NB4 (cell line): ENCODE results near the gene HDGFL2.
A peak's percentile ranks its signal among the peaks of the same experiment; 100 is the strongest.

ENCODE experiments used
- DNase-seq: peaks from one replicate; pipeline ENCODE4 v3.0.0; 2010; ENCODE audit warnings: low read depth
- H3K4me3 ChIP-seq: one replicate; pipeline ENCODE4 v1.5.1; 2011; ENCODE audit warnings: mild to moderate bottlenecking, low read depth, low read length, moderate library complexity
- CTCF ChIP-seq: IDR thresholded peaks from one replicate; pipeline ENCODE4 v1.5.1; 2012; ENCODE audit warnings: low read depth, low read length
- MYC ChIP-seq: IDR thresholded peaks from 2 replicates; pipeline ENCODE4 v1.6.1; 2011; ENCODE audit warnings: low read depth, low read length
- POLR2A ChIP-seq: IDR thresholded peaks from 2 replicates; pipeline ENCODE4 v1.6.1; 2011; ENCODE audit warnings: mild to moderate bottlenecking; ENCODE audit not compliant: insufficient read length; ENCODE audit errors: extremely low read depth
- TF ChIP-seq, protein P1 (sequence below): IDR thresholded peaks from 2 replicates; pipeline ENCODE4 v1.6.1; 2011; ENCODE audit warnings: low read depth, low read length

Gene HDGFL2

GRCh38 chr19:4504891-4505569, 32.9 kb downstream of the HDGFL2 start:
- TF ChIP-seq CTCF (no peak), POLR2A (no peak)
- TF ChIP-seq, protein P1, sequence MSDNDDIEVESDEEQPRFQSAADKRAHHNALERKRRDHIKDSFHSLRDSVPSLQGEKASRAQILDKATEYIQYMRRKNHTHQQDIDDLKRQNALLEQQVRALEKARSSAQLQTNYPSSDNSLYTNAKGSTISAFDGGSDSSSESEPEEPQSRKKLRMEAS, result no peak
- peak; percentile 48 for DNase-seq
- H3K4me3 ChIP-seq, result no peak overlapping the region

DNA sequence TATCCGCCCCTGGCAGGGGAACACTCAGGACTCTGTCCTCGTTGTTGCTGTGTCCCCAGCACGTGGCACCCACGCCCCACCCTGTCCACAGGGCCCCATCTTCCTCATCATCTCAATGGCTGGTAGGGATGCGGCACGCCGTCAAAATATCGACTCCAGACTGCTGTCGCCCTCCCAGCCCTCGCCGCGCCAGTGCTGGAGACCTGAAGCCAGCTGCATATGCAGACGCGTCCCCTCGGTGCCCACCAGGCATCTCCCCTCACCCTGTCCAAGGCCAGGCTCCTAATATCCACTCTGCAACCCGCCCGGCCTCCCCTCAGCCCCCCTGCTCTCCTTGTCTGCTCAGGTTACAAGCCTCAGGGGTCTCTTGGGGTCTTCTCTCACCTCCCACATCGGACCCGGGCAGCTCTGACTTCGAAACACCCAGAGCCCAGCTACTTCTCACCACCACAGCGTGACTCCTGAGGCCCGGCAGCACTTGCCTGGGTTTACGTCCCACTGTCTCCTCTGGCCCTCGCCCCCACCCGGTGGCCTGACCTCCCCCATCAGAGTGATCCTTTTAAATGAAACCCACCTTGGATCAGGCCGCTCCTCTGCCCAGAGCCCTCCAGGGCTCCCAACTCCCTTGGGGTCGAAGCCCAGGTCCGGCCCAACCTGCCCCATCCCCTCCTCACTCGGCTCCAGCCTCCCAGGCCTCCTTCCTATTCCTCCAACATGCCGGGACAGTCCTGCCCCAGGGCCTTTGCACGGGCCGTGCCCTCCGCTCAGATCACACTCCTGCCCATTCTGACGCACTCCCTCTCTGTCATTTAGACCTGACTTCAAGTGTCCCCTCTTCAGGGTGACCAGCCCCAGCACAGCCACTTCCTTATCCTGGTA, 33.7 kb downstream of the HDGFL2 start:
- TF ChIP-seq MYC (no peak), POLR2A (no peak), CTCF (no peak)
- TF ChIP-seq, protein P1, result no peak
- no peak overlapping the region for H3K4me3 ChIP-seq
- no peak for DNase-seq

GRCh38 chr19:4506449-4507149, 34.5 kb downstream of the HDGFL2 start:
- no peak overlapping the region for H3K4me3 ChIP-seq
- peak; percentile 73 for DNase-seq
- TF ChIP-seq POLR2A (no peak), MYC (no peak), CTCF (no peak)
- TF ChIP-seq, protein P1, result no peak

DNA sequence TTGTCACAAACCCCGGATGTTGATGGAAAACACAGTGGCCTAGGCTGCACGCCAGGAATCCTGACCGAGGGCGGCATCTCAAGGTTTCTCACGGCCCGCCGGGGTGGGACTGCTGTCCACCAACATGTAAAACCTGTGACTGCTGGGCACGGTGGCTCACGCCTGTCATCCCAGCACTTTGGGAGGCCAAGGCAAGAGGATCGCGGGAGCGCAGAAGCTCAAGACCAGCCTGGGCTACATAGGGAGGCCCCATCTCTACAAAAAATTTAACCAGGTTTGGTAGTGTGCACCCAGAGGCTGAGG, 35.0 kb downstream of the HDGFL2 start:
- no peak overlapping the region for H3K4me3 ChIP-seq
- TF ChIP-seq, protein P1, result no peak
- TF ChIP-seq MYC (no peak), CTCF (no peak), POLR2A (no peak)
- DNase-seq, result no peak

DNA sequence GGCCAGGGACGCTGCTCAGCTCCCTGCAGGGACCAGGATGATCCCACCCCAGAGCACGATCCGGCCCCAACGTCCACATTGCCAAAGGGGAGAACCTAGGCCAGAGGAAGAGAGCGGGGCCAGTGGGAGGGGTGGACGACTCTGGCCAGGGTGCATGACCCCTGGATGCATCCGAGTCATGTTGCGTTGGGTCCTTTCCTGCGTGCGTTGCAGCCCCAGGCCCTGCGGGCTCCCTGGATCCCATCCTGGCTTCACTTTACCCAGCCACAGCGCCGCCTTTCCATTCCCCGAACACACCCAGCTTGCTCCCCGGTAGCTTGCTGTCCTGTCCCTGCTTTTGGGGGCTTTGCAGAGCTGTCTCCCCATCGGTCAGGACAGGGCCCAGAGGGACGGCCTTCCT, 35.7 kb downstream of the HDGFL2 start:
- no peak overlapping the region for H3K4me3 ChIP-seq
- TF ChIP-seq, protein P1, result no peak
- no peak for TF ChIP-seq POLR2A
- DNase-seq, result no peak
